T-helper 2 cell treated with Interferon-gamma antibody and Interleukin-4, amounts not matched to agents 5 μg/mL and 100 μg/mL, for 36 hours (primary cell): ENCODE results near the gene RNF19B.
"Not testable (repeated sequence)": the region's sequence is repeated elsewhere in the genome, so short reads cannot be mapped to it uniquely, and the experiment has no call there.

Source experiments
- DNase-seq: peaks from one replicate; pipeline ENCODE4 v3.0.0; 2021; ENCODE audit warnings: low spot score
- H3K27ac Mint-ChIP-seq: one replicate; pipeline ENCODE4 v1.8.0; 2021; ENCODE audit warnings: mild to moderate bottlenecking, mixed read lengths
- H3K27me3 Mint-ChIP-seq: one replicate; pipeline ENCODE4 v1.8.0; 2021; ENCODE audit warnings: low read depth, mixed read lengths
- H3K36me3 Mint-ChIP-seq: one replicate; pipeline ENCODE4 v1.8.0; 2021; ENCODE audit warnings: low read depth, mixed read lengths
- H3K4me1 Mint-ChIP-seq: one replicate; pipeline ENCODE4 v1.8.0; 2021; ENCODE audit warnings: low read depth, mixed read lengths
- H3K4me3 Mint-ChIP-seq: one replicate; pipeline ENCODE4 v1.8.0; 2022; ENCODE audit warnings: mild to moderate bottlenecking, moderate library complexity, mixed read lengths
- H3K9me3 Mint-ChIP-seq: one replicate; pipeline ENCODE4 v1.8.0; 2021; ENCODE audit warnings: mixed read lengths

Gene RNF19B

DNA sequence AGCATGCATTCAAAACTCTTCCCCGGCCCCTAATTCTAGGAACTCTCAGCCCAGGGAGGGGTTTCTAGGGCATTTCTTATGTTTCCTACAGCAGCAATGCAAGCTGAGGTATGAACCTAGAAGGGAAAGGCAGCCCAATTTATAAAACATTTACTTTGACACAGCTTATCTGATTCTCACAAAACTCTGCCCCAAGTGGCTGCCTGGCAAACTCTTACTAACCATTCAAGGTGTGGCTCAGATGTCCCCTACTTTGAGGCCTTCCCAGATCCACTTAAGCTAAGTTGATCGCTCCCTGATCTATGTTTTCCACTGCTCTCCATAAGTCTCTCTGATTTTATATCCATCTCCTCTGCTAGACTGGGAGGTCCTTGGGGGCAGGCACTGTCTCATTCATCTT, 36.7 kb upstream of the RNF19B start:
- no peak overlapping the region for H3K4me3 Mint-ChIP-seq
- H3K36me3 Mint-ChIP-seq: peaks cover 19% of the 10 kb centered on the region
- no peak for DNase-seq
- H3K27me3 Mint-ChIP-seq: no peaks in the 10 kb centered on the region
- H3K9me3 Mint-ChIP-seq: no peaks in the 10 kb centered on the region
- peaks cover 30% of the 10 kb centered on the region for H3K4me1 Mint-ChIP-seq
- peak overlapping the region; percentile 4 for H3K27ac Mint-ChIP-seq

DNA sequence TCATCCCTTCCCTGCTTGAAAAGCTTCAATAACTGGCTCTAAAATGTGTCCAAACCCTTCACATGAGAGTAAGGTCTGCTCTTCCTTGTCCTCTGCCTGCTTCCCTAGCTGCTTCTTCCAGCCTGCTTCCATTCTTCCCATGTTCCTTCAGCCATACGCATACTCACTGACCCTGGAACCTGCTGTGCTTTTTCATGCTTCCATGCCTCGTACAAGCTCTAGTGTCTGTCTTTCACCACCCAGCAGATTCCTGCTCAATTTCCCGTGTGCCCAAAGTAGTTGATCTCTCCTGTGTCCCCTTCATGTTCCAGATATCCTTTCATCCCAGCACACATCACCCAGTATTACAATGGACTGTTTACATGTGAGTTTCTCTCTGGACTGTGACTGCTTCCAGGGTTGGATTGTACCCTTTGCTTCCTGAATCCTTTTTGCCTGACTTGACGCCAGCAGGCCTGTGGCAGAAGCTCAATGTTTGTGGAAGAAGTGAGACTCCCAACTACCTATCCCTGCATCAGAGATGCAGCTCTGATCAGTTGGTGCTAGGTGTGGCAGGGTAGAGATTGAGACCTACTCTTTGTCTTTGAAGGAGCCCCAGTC, 35.9 kb upstream of the RNF19B start:
- H3K27me3 Mint-ChIP-seq: no peaks in the 10 kb centered on the region
- no peak overlapping the region for H3K27ac Mint-ChIP-seq

DNA sequence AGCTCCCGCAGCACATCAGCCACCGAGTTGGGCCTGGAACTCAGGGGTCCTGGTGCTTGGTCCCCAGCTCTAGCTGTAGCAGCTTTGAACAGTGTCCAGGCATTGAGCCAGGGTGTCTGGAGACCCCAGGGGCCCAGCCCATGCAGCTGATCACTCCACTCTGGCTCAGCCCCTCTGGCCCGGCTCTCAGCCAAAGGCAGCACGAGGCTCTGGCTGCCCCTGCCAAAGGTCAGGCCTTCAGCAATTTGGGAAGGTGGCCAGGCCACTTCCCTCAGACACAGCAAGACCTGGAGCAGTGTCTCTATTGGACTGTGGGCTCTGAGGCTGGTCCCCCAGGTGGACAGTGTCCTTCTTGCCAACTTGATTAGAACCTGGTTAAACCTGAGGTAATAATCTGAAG, 34.4 kb upstream of the RNF19B start:
- peaks cover 6% of the 10 kb centered on the region for H3K36me3 Mint-ChIP-seq
- no peaks in the 10 kb centered on the region for H3K9me3 Mint-ChIP-seq
- no peak for DNase-seq
- H3K4me3 Mint-ChIP-seq: no peak overlapping the region
- H3K27me3 Mint-ChIP-seq: no peaks in the 10 kb centered on the region
- H3K27ac Mint-ChIP-seq: no peak overlapping the region
- peaks cover 24% of the 10 kb centered on the region for H3K4me1 Mint-ChIP-seq

More for the DNA sequence above, 35.9 kb upstream of the RNF19B start:
- Mint-ChIP-seq H3K9me3 (no peaks in the 10 kb centered on the region), H3K36me3 (peaks cover 14% of the 10 kb centered on the region), H3K4me3 (no peak overlapping the region), H3K4me1 (peaks cover 26% of the 10 kb centered on the region)
- no peak for DNase-seq

DNA sequence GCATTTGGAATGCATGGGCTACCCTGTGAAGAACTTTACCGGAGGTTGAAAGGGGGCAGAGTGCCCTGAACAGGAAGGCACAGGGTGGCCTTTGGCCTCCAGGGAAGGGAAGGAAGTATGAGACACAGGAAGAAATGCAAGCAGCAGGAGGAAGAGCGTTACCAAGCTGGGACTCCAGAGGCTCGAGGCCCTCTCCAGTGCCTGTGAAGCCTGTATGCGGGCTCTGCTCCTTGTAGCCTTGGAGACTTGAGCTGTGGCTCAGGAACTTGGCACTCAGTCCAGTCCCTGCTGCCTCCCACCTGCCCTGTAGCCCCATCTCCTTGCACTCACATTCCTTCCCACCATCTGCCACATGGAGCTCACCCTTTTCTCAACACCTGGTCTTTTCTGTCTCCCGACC, 33.5 kb upstream of the RNF19B start:
- Mint-ChIP-seq H3K9me3 (no peaks in the 10 kb centered on the region), H3K27ac (peak overlapping the region; percentile 78), H3K36me3 (peaks cover 6% of the 10 kb centered on the region), H3K4me3 (peak overlapping the region; percentile 39), H3K27me3 (no peaks in the 10 kb centered on the region), H3K4me1 (peaks cover 24% of the 10 kb centered on the region)
- DNase-seq: no peak

DNA sequence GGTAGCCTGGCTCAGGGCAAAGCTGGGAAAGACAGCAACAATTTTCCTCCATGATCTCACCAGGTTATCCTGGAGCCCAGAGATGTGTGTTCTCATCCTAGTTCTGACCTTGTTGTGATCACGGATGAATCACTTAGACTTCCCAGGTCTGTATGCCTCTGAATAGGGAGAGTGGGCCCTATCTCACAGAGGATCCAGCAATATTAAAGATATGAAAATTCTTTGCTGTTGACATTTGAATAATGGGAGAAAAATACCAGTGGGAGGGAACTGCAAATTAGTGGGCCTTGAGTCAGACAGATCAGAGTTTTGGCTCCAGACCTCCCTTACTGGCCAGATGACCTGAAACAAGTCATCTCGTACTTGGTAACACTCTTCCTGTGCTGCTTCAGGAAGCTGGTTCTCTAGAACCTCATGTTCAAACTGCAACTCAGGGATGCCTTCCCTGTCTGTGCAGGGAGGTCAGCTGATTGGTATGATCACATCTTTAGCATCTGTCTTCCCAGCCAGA, 32.8 kb upstream of the RNF19B start:
- Mint-ChIP-seq H3K9me3 (no peaks in the 10 kb centered on the region), H3K27ac (peak overlapping the region; percentile 78), H3K27me3 (no peaks in the 10 kb centered on the region), H3K36me3 (peaks cover under 1% of the 10 kb centered on the region), H3K4me1 (peaks cover 25% of the 10 kb centered on the region), H3K4me3 (no peak overlapping the region)
- no peak for DNase-seq

DNA sequence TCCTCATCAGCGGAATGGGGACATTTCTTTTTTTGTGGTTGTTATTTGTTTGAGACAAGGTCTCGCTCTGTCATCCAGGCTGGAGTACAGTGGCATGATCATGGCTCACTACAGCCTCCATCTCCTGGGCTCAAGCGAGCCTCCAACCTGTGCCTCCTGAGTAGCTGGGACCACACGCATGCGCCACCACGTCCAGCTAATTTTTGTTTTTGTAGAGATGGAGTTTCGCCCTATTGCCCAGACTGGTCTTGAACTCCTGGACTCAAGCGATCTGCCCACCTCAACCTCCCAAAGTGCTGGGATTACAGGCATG, 28.7 kb upstream of the RNF19B start:
- DNase-seq, H3K9me3 Mint-ChIP-seq, H3K27me3 Mint-ChIP-seq, H3K36me3 Mint-ChIP-seq, H3K4me3 Mint-ChIP-seq: not testable (repeated sequence)
- H3K4me1 Mint-ChIP-seq: peaks cover 50% of the 10 kb centered on the region
- peak overlapping the region; percentile 85 for H3K27ac Mint-ChIP-seq

DNA sequence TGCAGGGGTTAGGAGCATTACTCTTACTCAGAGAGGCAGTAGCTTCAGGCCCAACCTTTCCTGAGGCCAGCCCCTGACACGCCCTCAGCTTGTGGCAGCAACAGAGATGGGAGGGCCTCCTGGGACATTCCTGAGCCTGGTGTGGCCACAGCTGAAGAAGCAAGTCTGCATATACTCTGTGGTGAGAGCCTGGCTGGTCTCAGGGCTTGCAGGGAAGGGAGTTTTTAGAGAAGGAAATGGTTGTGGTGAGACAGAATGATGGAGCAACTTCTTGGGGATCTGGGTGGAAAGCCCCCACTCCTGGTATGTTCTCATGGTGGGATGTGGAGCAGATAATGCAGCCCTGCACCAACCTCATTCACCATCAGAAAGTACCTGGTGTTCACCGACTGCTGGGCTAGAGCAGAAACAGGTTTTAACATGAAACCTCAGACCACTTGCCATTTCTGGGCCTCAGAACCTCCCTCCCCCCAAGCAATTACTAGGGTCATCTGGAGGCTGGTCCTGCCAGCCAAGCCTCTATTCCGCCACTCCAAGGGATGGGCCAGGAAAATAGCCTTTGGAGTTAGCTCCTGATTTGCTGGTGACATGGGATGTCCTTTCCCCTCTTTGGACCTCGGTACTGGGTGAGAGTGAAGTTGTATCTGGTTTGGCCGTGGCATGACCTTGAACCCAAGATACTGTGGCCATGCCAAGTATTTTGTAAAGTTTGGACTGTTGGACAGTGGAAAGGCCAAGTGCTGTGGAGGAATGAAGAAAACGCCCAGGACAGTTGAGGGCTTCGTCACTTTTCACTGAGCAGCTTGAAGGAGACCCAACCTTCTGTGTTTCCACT, 28.1 kb upstream of the RNF19B start:
- no peaks in the 10 kb centered on the region for H3K9me3 Mint-ChIP-seq
- peaks cover 45% of the 10 kb centered on the region for H3K4me1 Mint-ChIP-seq
- DNase-seq: peak; percentile 87
- H3K27ac Mint-ChIP-seq: peak overlapping the region; percentile 85
- H3K36me3 Mint-ChIP-seq: peaks cover 3% of the 10 kb centered on the region
- H3K27me3 Mint-ChIP-seq: no peaks in the 10 kb centered on the region
- peak overlapping the region; percentile 59 for H3K4me3 Mint-ChIP-seq

DNA sequence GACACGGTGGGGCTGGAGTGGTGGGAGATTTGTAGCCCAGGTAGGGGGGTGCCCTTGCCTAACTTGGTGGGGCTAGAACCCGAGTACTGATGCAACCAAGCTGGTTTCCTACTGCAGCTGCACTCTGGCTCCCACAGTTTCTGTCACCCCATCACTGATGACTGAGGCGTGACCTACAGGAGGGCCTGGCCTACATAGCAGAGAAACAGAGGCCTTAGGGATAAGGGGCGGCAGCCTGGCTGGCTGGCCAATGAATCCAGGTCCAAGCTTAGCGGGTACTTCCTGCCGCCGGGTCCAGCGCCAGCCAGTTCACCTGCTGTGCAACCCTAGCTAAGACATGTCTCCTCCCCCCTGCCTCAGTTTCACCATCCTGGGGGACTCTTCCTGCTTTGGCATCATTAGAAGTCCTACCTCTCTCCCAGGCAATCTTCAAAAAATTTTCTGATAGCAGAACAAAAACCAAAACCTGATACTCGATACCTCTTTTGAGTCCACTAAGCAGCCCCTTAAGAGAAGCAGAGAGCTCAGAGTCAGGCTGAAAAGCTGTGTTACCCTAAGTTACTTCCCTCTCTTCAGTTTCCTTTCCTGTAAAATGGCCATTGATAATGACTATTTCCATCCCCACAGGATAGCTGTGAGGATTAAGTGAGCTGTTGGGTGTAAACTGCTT, 27.3 kb upstream of the RNF19B start:
- Mint-ChIP-seq H3K9me3 (no peaks in the 10 kb centered on the region), H3K4me3 (peak overlapping the region; percentile 59), H3K27me3 (no peaks in the 10 kb centered on the region), H3K36me3 (peaks cover 4% of the 10 kb centered on the region), H3K4me1 (peaks cover 41% of the 10 kb centered on the region), H3K27ac (peak overlapping the region; percentile 85)
- no peak for DNase-seq

DNA sequence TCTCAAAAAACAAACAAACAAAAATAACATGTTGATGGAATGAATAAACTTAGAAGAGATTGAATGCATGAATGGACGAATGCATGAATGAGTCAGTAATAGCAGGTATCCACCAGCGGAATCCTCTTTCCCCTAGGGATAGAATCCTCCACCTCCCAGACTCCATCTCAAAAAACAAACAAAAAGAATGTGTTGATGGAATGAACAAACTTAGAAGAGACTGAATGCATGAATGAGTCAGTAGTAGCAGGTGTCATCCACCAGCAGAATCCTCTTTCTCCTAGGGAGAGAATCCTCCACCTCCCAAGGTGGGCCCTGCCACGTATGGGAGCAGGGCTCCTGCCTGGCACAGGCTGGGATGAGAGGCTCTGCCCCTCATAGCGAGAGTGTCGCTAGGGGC, 26.8 kb upstream of the RNF19B start:
- Mint-ChIP-seq H3K9me3 (no peaks in the 10 kb centered on the region), H3K36me3 (peaks cover 7% of the 10 kb centered on the region), H3K4me1 (peaks cover 44% of the 10 kb centered on the region), H3K27ac (peak overlapping the region; percentile 67), H3K27me3 (no peaks in the 10 kb centered on the region), H3K4me3 (no peak overlapping the region)
- no peak for DNase-seq

DNA sequence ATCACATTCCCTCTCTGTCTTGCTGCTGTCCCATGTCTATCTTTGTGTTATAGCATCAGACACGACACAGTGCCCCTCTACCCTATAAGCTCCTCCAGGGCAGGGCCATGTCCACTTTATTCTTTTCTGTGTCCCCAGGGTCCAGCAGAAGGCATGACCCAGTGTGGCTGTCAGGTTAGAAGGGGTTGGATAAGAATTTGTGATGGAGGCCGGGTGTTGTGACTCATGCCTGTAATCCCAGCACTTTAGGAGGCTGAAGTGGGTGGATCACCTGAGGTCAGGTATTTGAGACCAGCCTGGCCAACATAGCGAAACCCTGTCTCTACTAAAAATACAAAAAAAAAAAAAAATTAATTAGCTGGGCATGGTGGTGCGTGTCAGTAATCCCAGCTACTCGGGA, 26.3 kb upstream of the RNF19B start:
- Mint-ChIP-seq H3K36me3 (peaks cover 7% of the 10 kb centered on the region), H3K27ac (peak overlapping the region; percentile 48), H3K9me3 (no peaks in the 10 kb centered on the region), H3K27me3 (no peaks in the 10 kb centered on the region), H3K4me3 (peak overlapping the region; percentile 42), H3K4me1 (peaks cover 48% of the 10 kb centered on the region)
- no peak for DNase-seq

DNA sequence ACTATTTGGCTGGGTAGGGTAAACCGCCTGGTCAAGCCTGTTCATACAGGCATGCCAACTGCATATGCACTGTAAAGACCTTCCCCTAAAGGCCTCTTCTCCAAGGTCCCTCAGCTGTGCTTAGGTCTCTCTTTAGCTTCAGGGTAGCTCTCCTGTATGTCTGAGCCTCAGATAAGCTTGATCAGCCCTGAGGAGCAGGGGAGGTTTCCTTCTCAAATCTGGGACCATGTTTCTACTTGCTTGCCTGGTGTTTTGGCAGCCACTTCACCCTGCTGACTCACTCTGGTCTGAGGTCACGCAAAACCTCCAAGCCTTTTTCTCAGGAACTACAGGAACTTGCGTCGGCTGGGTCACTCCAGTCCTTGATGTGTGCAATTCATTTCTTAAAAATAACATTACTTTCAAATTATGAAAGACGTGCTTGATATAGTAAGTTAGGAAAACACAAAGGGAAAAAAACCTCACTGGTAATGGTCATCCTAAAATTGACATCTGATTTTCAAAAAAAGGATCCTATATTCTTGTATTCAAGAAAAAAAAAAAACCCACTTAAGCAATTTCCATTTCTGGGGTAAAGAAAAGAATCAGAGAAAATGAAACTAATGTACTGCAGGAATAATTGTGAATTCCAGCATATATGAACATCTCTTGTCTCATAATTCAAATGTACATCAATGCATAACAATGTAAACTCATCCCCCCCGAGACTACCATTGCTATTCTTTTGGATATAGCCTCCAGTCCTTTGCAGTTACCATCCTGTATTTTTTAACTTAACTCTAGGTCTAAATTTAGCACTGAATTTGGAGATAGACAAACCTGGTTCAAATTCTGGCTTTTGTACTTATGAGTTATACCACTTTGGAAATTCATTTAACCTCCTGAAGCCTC, 24.8 kb upstream of the RNF19B start:
- Mint-ChIP-seq H3K9me3 (no peaks in the 10 kb centered on the region), H3K27me3 (no peaks in the 10 kb centered on the region), H3K4me1 (peaks cover 62% of the 10 kb centered on the region), H3K4me3 (peak overlapping the region; percentile 78), H3K36me3 (peaks cover 7% of the 10 kb centered on the region), H3K27ac (peak overlapping the region; percentile 82)
- peak; percentile 80 for DNase-seq

DNA sequence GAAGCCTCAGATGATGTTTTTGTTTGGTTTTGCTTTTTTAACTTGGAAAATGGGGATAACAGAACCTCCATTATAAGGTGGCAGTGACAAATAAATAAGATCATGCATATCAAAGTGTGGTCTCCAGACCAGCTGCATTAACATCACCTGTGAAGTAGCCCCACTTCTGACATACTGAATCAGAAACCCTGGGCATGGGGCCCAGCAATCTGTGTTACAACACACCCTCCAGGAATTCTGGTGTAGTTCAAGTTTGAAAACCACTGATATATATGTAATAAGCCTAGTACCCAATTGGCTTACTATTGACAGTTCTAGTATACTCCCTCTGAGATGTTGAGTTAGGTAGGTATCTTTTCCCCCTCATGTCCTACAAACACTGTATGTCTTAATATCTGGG, 24.1 kb upstream of the RNF19B start:
- H3K4me3 Mint-ChIP-seq: peak overlapping the region; percentile 78
- H3K27ac Mint-ChIP-seq: peak overlapping the region; percentile 82
- H3K4me1 Mint-ChIP-seq: peaks cover 69% of the 10 kb centered on the region
- H3K27me3 Mint-ChIP-seq: no peaks in the 10 kb centered on the region
- no peaks in the 10 kb centered on the region for H3K9me3 Mint-ChIP-seq
- DNase-seq: no peak
- peaks cover 7% of the 10 kb centered on the region for H3K36me3 Mint-ChIP-seq

DNA sequence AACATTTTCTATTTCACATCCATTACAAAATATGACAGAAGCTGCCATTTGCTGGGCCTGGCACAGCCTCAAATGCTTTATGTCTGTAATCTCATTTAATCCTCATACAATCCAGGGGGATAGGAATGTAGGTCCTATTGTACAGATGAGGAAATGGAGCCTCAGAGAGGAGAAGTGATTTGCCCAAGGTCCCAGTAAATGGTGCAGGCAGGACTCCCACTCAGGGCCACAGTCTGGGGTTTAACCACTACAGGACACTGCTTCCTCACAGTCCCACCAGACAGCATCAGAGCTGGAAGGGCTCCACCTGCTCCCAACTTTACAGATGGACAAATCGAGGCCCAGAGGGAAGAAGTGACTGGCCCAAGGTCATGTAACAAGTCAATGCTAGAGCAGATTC, 20.6 kb upstream of the RNF19B start:
- peaks cover 10% of the 10 kb centered on the region for H3K36me3 Mint-ChIP-seq
- peaks cover 78% of the 10 kb centered on the region for H3K4me1 Mint-ChIP-seq
- no peaks in the 10 kb centered on the region for H3K27me3 Mint-ChIP-seq
- H3K27ac Mint-ChIP-seq: peak overlapping the region; percentile 46
- H3K4me3 Mint-ChIP-seq: no peak overlapping the region
- no peak for DNase-seq
- no peaks in the 10 kb centered on the region for H3K9me3 Mint-ChIP-seq
